HCEC 1CT (cell line): ENCODE measurements around the gene TTLL6.
"Not testable (repeated sequence)": the region's sequence is repeated elsewhere in the genome, so short reads cannot be mapped to it uniquely, and the experiment has no call there.

ENCODE experiments used
- DNase-seq: peaks from one replicate; pipeline ENCODE4 v3.0.0-alpha.2; 2017

TTLL6 gene

GRCh38 chr17:48816774-48817590 lies at the start of gene TTLL6:
TTLL6 (minus strand) TSS chr17:48817229; CDS start chr17:48817072, 157 bp downstream.
- no peak for DNase-seq

- no peak for DNase-seq
These were observed 43.4 kb upstream of the TTLL6 start for GRCh38 chr17:48860456-48860855.

- no peak for DNase-seq
These were observed 43.0 kb upstream of the TTLL6 start for GRCh38 chr17:48860034-48860433.

GRCh38 chr17:48856122-48856821 lies 39.2 kb upstream of the TTLL6 start:
- no peak for DNase-seq

DNA sequence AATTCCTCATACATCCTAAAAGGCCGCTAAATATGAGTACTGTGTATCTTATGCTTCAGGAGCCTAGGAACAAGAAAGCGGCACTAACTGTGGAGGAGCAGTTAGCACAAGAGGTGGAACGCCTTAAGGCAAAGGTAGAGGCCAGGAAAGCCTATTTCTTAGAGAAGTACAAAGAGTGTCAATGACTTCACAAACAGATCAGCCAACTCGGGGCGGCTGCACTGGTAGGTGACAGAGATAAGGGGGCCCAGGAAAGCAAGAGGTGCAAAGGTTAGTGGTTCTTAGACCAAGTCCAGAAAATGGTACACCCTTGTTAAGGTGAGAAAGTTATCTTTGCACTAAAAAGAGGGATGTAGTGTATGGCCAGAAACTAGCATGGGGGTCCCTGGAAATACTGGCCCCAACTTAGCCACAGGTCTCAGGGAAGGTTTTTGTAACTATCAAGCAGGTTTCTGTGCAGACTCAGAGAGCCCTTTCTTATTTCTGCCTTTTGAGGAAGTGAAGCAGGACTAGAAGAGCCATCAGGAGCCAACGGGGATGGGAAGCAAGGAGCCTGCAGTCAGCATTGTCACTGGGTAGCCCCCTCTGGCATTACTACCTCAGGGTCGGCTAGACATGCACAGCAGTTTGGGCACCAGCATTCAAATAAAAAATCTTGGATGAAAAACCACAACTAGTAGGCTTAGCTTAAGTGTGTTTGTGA lies 37.9 kb upstream of the TTLL6 start:
- DNase-seq: no peak

DNA sequence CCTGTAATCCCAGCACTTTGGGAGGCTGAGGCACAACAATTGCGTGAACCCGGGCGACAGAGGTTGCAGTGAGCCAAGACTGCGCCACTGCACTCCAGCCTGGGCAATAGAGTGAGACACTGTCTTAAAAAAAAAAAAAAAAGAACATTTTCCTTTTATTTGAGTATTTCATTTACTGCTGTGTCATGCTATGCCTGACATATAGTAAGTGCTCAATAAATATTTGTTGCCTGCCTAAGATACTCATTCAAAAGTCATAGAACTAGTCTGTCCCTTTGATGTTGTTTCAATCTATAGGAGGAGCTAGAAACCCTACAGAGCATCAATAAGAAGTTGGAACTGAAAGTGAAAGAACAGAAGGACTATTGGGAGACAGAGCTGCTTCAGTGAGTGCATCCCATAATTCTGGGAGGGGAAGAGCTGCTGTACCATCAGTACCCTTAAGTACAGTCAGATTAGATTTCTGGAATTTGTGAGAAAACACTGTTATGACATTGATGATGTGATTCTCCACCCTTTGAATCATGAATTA lies 33.8 kb upstream of the TTLL6 start:
- no peak for DNase-seq

GRCh38 chr17:48843187-48843900 lies 26.3 kb upstream of the TTLL6 start:
- peak; percentile 90 for DNase-seq

DNA sequence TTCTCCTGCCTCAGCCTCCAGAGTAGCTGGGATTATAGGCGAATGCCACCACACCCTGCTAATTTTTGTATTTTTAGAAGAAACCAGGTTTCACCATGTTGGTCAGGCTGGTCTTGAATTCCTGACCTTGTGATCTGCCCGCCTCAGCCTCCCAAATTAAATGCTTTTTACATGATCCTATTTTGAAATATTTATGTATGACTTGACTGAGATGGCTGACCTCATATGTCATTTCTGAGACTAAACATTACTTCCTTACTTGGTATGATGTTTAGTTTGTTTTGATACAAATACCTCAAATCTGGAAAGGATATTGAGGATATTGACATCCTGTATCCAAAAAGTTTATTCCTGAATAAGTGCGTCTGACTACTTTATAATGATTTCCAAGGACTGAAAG lies 25.7 kb upstream of the TTLL6 start:
- DNase-seq: peak; percentile 90

DNA sequence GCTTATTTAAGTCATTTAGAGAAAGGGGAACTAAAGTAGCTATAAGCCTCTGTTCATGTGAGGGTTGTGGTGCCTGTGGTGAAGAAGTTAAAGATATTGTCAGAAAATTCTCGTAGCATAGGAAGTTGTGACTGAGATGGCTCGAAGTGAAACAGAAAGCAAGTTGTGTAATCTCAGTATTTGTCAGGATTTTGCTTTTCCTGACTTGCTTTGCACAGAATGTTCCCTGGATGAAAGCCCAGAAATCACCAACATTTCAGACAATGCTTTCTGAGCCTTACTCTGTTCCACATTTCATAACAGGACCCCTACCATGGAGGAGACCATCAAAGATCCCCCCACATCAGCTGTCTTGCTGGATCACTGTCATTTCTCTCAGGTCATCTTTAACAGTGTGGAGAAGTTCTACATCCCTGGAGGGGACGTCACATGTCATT lies 24.4 kb upstream of the TTLL6 start:
- DNase-seq: peak; percentile 75

DNA sequence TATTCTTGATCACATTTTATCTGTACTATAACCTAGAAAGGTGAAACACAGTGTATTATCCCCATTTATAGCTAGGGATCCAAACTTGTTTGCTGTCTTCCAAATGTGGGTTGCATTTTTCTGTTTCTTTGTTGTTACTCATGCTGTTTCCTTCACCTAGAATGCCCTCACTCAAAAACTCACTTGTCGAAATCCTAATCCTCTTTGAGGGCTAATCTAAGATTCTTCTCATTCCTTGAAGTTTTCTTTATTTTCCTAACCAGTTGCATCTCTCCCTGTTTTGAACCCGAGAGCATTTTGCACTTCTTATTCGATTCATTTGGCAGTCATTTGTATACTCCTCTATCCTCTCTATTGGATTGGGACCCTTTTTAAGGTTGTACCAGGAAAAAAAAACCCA lies 23.4 kb upstream of the TTLL6 start:
- DNase-seq: peak; percentile 45

DNA sequence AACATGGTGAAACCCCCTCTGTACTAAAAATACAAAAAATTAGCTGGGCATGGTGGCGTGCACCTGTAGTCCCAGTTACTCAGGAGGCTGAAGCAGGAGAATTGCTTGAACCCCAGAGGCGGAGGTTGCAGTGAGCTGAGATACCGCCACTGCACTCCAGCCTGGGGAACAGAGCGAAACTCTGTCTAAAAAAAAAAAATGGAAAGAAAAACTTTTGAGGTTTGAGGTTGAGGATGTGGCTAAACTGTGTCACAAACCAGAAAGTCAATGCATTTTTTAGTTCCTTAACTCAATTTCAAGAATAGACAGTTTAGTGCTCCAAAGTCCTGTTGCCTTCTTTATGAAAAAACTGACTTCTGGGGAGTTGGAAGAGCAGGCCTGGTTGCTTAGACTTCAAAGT lies 20.4 kb upstream of the TTLL6 start:
- not testable (repeated sequence) for DNase-seq

DNA sequence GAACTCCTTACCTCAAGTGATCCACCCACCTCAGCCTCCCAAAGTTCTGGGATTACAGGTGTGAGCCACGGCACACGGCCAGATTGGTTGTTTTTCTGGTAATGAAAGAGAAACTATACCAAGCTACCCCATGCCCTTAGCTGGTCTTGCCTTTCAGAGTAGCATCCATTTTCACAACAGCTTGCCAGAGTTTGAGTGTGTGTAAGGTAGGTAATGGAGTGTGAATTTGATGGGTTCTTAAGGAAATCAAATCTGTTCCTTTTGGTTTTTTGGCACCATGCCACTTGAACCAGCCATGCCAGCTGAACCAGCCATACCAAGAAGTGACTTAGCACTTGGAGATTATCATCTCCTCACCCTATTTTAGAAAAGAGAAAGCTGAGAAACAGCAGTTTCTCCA lies 18.9 kb upstream of the TTLL6 start:
- DNase-seq: no peak

DNA sequence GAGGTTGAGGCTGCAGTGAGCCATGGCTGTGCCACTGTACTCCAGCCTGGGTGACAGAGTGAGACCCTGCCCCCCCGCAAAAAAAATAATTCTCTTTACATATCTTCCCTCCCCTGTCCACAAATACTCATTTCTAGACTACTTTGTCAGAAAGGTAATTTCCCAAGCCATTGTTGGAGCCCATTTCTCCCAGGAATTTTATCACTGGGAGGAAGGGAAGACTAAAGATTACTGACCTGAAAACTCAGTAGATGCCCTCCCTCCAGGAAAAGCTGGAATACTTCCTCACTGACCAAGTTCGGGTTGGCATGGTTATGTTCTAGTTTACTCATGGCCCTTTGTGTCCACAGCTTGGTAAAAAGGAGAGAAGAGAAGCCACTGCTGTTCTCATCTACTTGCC lies 17.9 kb upstream of the TTLL6 start:
- DNase-seq: no peak

GRCh38 chr17:48831549-48831883 lies 14.5 kb upstream of the TTLL6 start:
- no peak for DNase-seq

DNA sequence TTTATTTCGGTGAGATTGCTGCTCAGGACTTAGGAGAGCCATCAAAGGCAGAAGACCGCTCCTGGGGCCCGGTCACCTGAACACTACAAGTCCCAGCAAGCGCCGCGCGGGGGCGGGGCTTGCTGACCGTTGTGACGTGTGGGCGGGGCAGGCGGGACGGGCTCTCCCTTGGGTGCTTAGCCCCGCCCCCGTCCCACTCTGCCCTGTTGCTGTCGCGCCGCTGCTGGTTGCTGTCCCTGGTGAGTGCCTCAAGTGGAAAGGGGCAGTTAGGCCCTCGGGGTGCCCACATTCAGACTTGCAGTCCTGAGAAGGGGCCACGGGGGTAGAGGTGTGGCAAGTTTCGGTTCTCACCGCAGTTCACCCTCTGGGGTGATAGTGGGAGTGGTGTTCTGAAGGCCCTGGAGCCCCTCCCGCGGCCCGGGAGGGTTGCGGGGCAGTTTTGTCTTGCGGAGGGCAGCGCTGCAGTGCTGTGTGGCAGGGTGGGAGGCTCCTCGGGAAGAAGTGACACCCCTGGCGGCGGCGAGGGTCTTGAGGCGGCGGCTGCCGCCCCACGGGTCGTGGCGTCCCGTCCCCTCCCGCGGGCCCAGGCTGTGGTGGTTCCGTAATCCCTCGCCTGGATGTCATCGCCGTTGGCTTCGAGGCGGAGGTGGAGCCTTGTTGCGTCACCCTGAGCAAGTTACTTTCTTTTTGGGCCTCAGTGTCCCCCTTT lies 14.0 kb upstream of the TTLL6 start, which contains the start of gene CALCOCO2:
TSS of gene CALCOCO2 (plus strand) at position 196 of the 709 bp plus-strand sequence. CDS start 10,673 bp downstream, outside the sequence.
- peak; percentile 90 for DNase-seq

GRCh38 chr17:48825446-48826381 lies 8.7 kb upstream of the TTLL6 start:
- DNase-seq: no peak

DNA sequence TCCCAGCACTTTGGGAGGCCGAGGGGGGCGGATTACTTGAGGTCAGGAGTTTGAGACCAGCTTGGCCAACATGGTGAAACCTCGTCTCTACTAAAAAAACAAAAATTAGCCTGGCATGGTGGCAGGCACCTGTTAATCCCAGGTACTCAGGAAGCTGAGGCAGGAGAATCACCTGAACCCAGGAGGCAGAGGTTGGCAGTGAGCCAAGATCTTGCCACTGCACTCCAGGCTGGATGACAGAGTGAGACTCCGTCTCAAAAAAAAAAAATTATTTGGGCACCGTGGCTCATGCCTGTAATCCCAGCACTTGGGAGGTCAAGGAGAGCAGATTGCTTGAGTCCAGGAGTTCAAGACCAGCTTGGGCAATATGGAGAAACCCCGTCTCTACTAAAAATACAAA lies 3.9 kb upstream of the TTLL6 start:
- not testable (repeated sequence) for DNase-seq

DNA sequence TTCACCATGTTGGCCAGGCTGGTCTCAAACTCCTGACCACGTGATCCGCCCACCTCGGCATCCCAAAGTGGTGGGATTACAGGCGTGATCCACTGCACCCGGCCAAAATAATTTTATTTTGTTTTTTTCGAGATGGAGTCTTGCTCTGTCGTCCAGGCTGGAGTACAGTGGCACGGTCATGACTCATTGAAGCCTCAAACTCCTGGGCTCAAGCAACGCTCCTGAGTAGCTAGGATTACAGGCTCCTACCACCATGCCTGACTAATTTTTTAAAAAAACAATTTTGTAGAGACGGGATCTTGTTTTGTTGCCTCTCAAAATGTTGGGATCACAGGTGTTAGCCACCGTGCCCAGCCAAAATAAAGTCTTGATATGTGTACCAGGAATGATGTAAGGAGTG lies 2.4 kb upstream of the TTLL6 start:
- no peak for DNase-seq

GRCh38 chr17:48818361-48818841 lies 1.4 kb upstream of the TTLL6 start:
- DNase-seq: no peak

DNA sequence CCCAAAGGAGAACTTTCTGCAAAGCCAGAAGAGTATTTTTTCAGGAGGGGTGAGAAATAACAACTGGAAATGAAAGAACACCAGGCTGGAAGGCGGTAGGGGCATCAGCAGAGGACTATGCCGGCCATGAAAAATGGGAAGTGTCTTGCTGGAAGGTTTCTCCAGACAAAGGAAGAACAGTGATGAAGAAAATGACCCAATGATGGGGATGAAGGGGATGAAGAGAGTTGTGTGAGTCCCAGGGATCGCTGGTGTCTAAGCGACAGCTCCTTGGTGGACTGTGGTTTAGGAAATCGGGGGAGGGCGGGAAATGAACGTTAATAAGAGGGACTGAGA lies 623 bp downstream of the TTLL6 start:
- no peak for DNase-seq

- DNase-seq: no peak
These were observed 1.7 kb downstream of the TTLL6 start for GRCh38 chr17:48815311-48815710.
